Neural cell (in vitro differentiated cells): ENCODE measurements around the gene CACUL1. TPM values are rescaled to one million over a fixed set of nuclear protein-coding genes. Genes with fewer than 3 reads are reported as not detected.

Experiments used
- H2AFZ ChIP-seq: fragments of 200-600, 300-800 bp; sonication (generic), shearing (Covaris generic); 2 replicates; pipeline ENCODE4 v1.6.0; 2014; ENCODE audit warnings: low read depth, mild to moderate bottlenecking, antibody characterized with exemption, low read length, moderate library complexity
- H3F3A ChIP-seq: fragments of 200-600 bp; shearing (Covaris generic); 2 replicates; pipeline ENCODE4 v1.6.1; 2016; ENCODE audit warnings: mild to moderate bottlenecking, moderate library complexity, mixed read lengths, antibody characterized with exemption, low read length; ENCODE audit not compliant: insufficient read depth, poor library complexity, severe bottlenecking
- H3K27ac ChIP-seq: fragments of 200-600, 300-800 bp; sonication (generic), shearing (Covaris generic); 2 replicates; pipeline ENCODE4 v1.5.1; 2014; ENCODE audit warnings: mild to moderate bottlenecking, low read length, moderate library complexity
- H3K27me3 ChIP-seq: fragments of 300-800, 200-600 bp; sonication (generic), shearing (Covaris generic); 2 replicates; pipeline ENCODE4 v1.6.0; 2014; ENCODE audit warnings: mild to moderate bottlenecking, low read depth, low read length, moderate library complexity; ENCODE audit not compliant: insufficient read depth
- H3K36me3 ChIP-seq: fragments of 300-800, 200-600 bp; sonication (generic), shearing (Covaris generic); 2 replicates; pipeline ENCODE4 v1.5.1; 2014; ENCODE audit warnings: mild to moderate bottlenecking, antibody characterized with exemption, low read length, moderate library complexity; ENCODE audit not compliant: insufficient read depth
- H3K4me2 ChIP-seq: fragments of 300-800, 200-600 bp; sonication (generic), shearing (Covaris generic); 2 replicates; pipeline ENCODE4 v1.6.0; 2014; ENCODE audit warnings: mild to moderate bottlenecking, low read length
- H3K4me3 ChIP-seq: fragments of 300-800, 200-600 bp; sonication (generic), shearing (Covaris generic); 2 replicates; pipeline ENCODE4 v1.5.1; 2014; ENCODE audit warnings: mild to moderate bottlenecking, low read length, moderate library complexity
- H3K79me2 ChIP-seq: fragments of 200-600 bp; shearing (Covaris generic); replicated peaks from 2 replicates; pipeline ENCODE4 v1.6.0; 2014; ENCODE audit warnings: mild to moderate bottlenecking, low read length, moderate library complexity; ENCODE audit not compliant: insufficient read depth
- H3K9ac ChIP-seq: fragments of 300-800, 200-600 bp; sonication (generic), shearing (Covaris generic); 2 replicates; pipeline ENCODE4 v1.6.1; 2016; ENCODE audit warnings: mild to moderate bottlenecking, low read length, mixed read lengths
- H3K9me2 ChIP-seq: fragments of 200-600 bp; shearing (Covaris generic); 2 replicates; pipeline ENCODE4 v1.6.1; 2016; ENCODE audit warnings: mild to moderate bottlenecking, low read length, mixed read lengths; ENCODE audit not compliant: insufficient read depth
- H3K9me3 ChIP-seq: fragments of 200-600, 300-800 bp; sonication (generic), shearing (Covaris generic); 2 replicates; pipeline ENCODE4 v1.6.1; 2016; ENCODE audit warnings: mild to moderate bottlenecking, mixed run types, low read length, moderate library complexity, mixed read lengths
- H4K20me1 ChIP-seq: fragments of 200-600 bp; shearing (Covaris generic); 2 replicates; pipeline ENCODE4 v1.6.1; 2016; ENCODE audit warnings: mild to moderate bottlenecking, mixed run types; ENCODE audit not compliant: insufficient read depth
- EP300 ChIP-seq: fragments of 450-650 bp; conservative IDR thresholded peaks from 2 replicates; pipeline ENCODE4 v1.6.1; 2014; ENCODE audit warnings: antibody characterized with exemption, mild to moderate bottlenecking, moderate library complexity; ENCODE audit not compliant: poor library complexity, severe bottlenecking
- EZH2 ChIP-seq: fragments of 200-600, 300-800 bp; shearing (Covaris generic), sonication (generic); IDR thresholded peaks from 2 replicates; pipeline ENCODE4 v1.6.1; 2014; ENCODE audit warnings: antibody characterized with exemption, low read length, borderline replicate concordance, mild to moderate bottlenecking; ENCODE audit not compliant: insufficient read depth, poor library complexity, severe bottlenecking
- MXI1 ChIP-seq: fragments of 450-650 bp; conservative IDR thresholded peaks from 2 replicates; pipeline ENCODE4 v1.6.1; 2014; ENCODE audit warnings: antibody characterized with exemption, mild to moderate bottlenecking; ENCODE audit not compliant: poor library complexity, severe bottlenecking
- POLR2AphosphoS5 ChIP-seq: IDR thresholded peaks from 2 replicates; pipeline ENCODE4 v1.6.1; 2012
- RAD21 ChIP-seq: fragments of 450-650 bp; conservative IDR thresholded peaks from 2 replicates; pipeline ENCODE4 v1.6.1; 2014; ENCODE audit warnings: antibody characterized with exemption, mild to moderate bottlenecking, moderate library complexity
- SMC3 ChIP-seq: fragments of 450-650 bp; conservative IDR thresholded peaks from 2 replicates; pipeline ENCODE4 v1.6.1; 2014; ENCODE audit warnings: antibody characterized with exemption, mild to moderate bottlenecking, moderate library complexity; ENCODE audit not compliant: poor library complexity
- TAF1 ChIP-seq: IDR thresholded peaks from 2 replicates; pipeline ENCODE4 v1.6.1; 2012; ENCODE audit warnings: low read depth
- polyA plus RNA-seq: library from polyadenylated mRNA; depleted of rRNA; stranded (reverse); fragments of >200 nt; gene quantifications from 2 replicates; pipeline ENCODE4 v1.2.3, GENCODE V29; 2014
- TF ChIP-seq, protein P1 (sequence below): IDR thresholded peaks from 2 replicates; pipeline ENCODE4 v1.6.1; 2012; ENCODE audit warnings: borderline replicate concordance
- TF ChIP-seq, protein P2 (sequence below): fragments of 450-650 bp; IDR thresholded peaks from 2 replicates; pipeline ENCODE4 v1.5.1; 2014; ENCODE audit warnings: antibody characterized with exemption, mild to moderate bottlenecking, moderate library complexity; ENCODE audit not compliant: poor library complexity, severe bottlenecking

Gene CACUL1
- polyA plus RNA-seq, 1 donor from 2014 or later = 12.8 TPM

DNA sequence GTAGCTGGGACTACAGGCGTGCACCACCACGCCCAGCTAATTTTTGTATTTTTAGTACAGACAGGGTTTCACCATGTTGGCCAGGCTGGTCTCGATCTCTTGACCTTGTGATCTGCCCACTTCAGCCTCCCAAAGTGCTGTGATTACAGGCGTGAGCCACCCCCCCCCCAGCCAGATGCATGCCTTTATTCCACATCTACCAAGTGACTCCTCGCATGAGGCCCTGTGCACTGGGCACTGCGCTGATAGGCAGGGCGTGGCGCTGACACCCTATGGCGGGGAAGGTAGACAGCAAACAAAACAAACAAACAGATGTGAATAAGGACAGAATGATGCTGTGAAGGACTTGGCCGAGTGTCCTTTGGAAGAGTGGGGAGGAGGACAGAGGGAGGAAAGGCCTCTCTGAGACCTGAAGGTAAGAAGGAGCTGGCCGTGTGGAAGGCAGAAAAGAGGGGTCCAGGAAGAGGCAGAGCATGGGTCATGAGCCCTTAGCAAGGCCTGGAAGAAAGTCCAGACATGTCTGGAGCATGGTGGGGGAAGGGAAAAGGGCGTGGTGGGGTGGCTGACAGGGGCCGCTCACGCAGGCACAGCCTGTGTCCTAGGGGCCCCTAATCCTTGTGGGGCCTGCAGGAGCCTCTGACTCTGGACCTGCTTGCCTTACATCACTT is 47.5 kb upstream of the CACUL1 start:
- H2AFZ ChIP-seq = no peak overlapping the region
- no peaks in the 10 kb centered on the region for H4K20me1 ChIP-seq
- TF ChIP-seq EZH2 = no peak
- no peak for TF ChIP-seq POLR2AphosphoS5
- TF ChIP-seq EP300 = no peak
- TF ChIP-seq, protein P1, sequence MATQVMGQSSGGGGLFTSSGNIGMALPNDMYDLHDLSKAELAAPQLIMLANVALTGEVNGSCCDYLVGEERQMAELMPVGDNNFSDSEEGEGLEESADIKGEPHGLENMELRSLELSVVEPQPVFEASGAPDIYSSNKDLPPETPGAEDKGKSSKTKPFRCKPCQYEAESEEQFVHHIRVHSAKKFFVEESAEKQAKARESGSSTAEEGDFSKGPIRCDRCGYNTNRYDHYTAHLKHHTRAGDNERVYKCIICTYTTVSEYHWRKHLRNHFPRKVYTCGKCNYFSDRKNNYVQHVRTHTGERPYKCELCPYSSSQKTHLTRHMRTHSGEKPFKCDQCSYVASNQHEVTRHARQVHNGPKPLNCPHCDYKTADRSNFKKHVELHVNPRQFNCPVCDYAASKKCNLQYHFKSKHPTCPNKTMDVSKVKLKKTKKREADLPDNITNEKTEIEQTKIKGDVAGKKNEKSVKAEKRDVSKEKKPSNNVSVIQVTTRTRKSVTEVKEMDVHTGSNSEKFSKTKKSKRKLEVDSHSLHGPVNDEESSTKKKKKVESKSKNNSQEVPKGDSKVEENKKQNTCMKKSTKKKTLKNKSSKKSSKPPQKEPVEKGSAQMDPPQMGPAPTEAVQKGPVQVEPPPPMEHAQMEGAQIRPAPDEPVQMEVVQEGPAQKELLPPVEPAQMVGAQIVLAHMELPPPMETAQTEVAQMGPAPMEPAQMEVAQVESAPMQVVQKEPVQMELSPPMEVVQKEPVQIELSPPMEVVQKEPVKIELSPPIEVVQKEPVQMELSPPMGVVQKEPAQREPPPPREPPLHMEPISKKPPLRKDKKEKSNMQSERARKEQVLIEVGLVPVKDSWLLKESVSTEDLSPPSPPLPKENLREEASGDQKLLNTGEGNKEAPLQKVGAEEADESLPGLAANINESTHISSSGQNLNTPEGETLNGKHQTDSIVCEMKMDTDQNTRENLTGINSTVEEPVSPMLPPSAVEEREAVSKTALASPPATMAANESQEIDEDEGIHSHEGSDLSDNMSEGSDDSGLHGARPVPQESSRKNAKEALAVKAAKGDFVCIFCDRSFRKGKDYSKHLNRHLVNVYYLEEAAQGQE = no peak
- no peak for TF ChIP-seq RAD21
- no peak for TF ChIP-seq SMC3
- no peak for TF ChIP-seq MXI1
- no peak for TF ChIP-seq TAF1
- TF ChIP-seq, protein P2, sequence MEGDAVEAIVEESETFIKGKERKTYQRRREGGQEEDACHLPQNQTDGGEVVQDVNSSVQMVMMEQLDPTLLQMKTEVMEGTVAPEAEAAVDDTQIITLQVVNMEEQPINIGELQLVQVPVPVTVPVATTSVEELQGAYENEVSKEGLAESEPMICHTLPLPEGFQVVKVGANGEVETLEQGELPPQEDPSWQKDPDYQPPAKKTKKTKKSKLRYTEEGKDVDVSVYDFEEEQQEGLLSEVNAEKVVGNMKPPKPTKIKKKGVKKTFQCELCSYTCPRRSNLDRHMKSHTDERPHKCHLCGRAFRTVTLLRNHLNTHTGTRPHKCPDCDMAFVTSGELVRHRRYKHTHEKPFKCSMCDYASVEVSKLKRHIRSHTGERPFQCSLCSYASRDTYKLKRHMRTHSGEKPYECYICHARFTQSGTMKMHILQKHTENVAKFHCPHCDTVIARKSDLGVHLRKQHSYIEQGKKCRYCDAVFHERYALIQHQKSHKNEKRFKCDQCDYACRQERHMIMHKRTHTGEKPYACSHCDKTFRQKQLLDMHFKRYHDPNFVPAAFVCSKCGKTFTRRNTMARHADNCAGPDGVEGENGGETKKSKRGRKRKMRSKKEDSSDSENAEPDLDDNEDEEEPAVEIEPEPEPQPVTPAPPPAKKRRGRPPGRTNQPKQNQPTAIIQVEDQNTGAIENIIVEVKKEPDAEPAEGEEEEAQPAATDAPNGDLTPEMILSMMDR = no peak
- H3K9me2 ChIP-seq = no peaks in the 10 kb centered on the region
- H3K79me2 ChIP-seq = no peaks in the 10 kb centered on the region
- no peaks in the 10 kb centered on the region for H3K36me3 ChIP-seq
- H3K27me3 ChIP-seq = no peaks in the 10 kb centered on the region
- no peak overlapping the region for H3K9ac ChIP-seq
- H3F3A ChIP-seq = no peaks in the 10 kb centered on the region
- H3K4me3 ChIP-seq = no peak overlapping the region
- no peak overlapping the region for H3K27ac ChIP-seq
- H3K9me3 ChIP-seq = no peaks in the 10 kb centered on the region
- no peak overlapping the region for H3K4me2 ChIP-seq

DNA sequence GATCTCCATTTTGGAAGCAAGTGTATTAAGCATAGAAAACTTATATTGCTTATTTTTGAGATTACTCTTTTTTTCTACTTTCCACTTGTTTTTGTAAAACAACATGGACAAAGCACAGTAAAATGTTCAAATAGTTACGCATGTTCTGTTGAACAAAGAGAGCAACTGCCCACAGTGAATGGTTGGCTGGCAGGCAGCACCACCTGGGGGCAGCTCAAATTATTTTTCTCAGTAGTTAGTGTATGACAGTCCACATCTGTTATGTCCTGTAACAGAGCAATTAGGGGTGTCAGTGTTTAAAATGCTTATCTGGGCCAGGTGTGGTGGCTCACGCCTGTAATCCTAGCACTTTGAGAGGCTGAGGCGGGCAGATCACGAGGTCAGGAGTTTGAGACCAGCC is 46.1 kb upstream of the CACUL1 start:
- no peaks in the 10 kb centered on the region for H3K27me3 ChIP-seq
- TF ChIP-seq RAD21 = no peak
- no peak for TF ChIP-seq POLR2AphosphoS5
- TF ChIP-seq, protein P2 = no peak
- no peak for TF ChIP-seq EZH2
- TF ChIP-seq MXI1 = no peak
- TF ChIP-seq TAF1 = no peak
- no peak for TF ChIP-seq SMC3
- TF ChIP-seq EP300 = no peak
- TF ChIP-seq, protein P1 = no peak
- no peaks in the 10 kb centered on the region for H3K9me2 ChIP-seq
- H3K9ac ChIP-seq = no peak overlapping the region
- no peak overlapping the region for H2AFZ ChIP-seq
- no peaks in the 10 kb centered on the region for H3K79me2 ChIP-seq
- no peak overlapping the region for H3K4me2 ChIP-seq
- H3K9me3 ChIP-seq = no peaks in the 10 kb centered on the region
- H4K20me1 ChIP-seq = no peaks in the 10 kb centered on the region
- H3K27ac ChIP-seq = no peak overlapping the region
- H3K36me3 ChIP-seq = no peaks in the 10 kb centered on the region
- H3F3A ChIP-seq = no peaks in the 10 kb centered on the region
- no peak overlapping the region for H3K4me3 ChIP-seq
